Left lobe of liver (tissue), 2 donors: ENCODE measurements around the gene TSPO. TPM values are rescaled to one million over a fixed set of nuclear protein-coding genes. Genes with fewer than 3 reads are reported as not detected.
"Not testable (repeated sequence)": the region's sequence is repeated elsewhere in the genome, so short reads cannot be mapped to it uniquely, and the experiment has no call there.

Source experiments
- ATAC-seq: fragments of 200-7000 bp; cut with Tn5 transposase; one replicate; pipeline ENCODE4 v1.9.1; 2020; ENCODE audit warnings: mild to moderate bottlenecking, moderate library complexity
- DNase-seq: peaks from one replicate; pipeline ENCODE4 v3.0.0-alpha.2; 2020; ENCODE audit warnings: low spot score
- total RNA-seq: library from RNA; stranded (reverse); gene quantifications from one replicate; pipeline ENCODE4 v1.2.1, GENCODE V29; 2021
- donor health status: DM: no; HTN: no; CAD: no; lungs with moderate emphysema.
- donor health status: DM: no; HTN: yes; CAD: no.

TSPO gene
- total RNA-seq: 32.2 TPM

DNA sequence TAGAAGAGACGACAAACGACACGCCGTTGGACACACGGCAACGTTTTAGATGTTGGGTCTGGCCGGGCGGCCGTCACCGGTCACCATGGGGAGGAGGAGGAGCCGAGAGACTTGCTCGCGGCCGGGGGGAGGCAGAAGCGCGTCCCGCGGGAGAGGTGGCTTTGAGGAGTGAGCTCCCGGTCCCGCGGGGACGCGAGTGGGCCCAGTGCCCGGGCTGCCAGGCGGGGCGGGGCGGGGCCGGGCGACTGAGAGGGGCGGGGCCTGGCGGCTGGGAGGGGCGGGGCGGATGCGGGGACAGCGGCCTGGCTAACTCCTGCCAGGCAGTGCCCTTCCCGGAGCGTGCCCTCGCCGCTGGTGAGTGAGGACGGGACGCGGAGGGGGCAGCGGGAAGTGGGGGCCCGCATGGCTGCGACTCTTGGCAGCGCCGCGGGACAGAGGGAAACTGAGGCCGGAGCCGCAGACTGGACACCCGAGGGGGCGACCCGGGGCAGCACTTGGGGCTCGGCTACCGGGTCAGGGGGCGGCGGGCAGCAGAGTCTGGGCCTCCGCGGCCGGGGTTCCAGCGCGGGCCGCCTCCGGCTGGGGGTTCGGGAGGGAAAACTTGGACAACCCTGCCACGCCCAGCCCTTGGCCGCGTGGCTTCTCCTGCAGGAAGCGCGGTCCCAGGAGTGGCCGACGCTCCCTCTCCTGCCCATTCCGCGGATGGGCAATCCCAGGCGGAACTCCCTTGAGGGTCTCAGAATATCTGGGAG, at the start of gene TSPO:
TSPO (plus strand) TSS at position 309 of the 752 bp plus-strand sequence. CDS start 7,680 bp downstream, outside the sequence.
- peak; percentile 85 for DNase-seq
- ATAC-seq: peak; percentile 91

DNA sequence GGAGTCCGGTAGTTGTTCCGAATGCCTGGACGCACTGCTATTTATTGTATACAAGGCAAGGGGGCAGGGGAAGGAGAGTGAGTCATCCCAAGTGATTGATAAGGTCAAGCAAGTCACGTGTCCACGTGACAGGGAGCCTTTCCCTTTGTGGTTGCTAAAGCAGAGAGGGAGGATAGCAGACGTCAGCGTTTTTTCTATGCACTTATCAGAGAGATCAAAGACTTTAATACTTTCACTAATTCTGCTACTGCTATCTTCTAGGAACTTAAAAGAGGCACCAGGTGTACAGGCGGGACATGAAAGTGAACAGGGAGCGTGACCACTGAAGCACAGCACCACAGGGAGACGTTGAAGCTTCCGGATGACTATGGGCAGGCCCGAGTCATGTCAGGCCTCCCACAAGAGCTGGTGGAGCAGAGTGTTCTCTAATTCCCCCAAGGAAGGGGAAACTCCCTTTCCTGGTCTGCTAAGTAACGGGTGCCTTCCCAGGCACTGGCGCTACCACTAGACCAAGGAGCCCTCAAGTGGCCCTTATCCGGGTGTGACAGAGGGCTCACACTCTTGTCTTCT, 47.2 kb upstream of the TSPO start:
- DNase-seq: not testable (repeated sequence)
- peak; percentile 42 for ATAC-seq

GRCh38 chr22:43104950-43105349, 46.4 kb upstream of the TSPO start:
- DNase-seq, ATAC-seq: not testable (repeated sequence)

- no peak for DNase-seq
Observed at GRCh38 chr22:43106302-43106701, 45.1 kb upstream of the TSPO start.

DNA sequence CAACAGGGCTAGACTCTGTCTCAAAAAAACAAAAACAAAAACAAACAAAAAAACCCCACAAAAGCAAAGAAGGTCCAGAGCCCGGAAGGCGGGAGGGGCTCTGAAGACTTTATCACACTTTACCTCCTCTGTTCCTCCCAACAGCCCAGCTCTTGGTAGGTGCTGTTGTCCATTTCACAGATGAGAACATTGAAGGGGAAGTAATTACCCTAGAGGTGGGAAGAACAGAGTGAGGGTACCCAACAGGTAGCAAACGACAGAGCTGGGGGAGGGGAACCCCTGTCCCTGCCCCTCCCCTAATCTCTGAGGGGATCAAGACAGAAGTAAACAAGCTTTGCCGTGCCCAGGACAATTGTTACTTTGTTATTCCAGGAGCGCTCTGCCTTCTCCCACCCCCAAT, 41.8 kb upstream of the TSPO start:
- DNase-seq (no peak), ATAC-seq (no peak)

More at GRCh38 chr22:43106302-43106701, 45.1 kb upstream of the TSPO start:
- no peak for ATAC-seq

DNA sequence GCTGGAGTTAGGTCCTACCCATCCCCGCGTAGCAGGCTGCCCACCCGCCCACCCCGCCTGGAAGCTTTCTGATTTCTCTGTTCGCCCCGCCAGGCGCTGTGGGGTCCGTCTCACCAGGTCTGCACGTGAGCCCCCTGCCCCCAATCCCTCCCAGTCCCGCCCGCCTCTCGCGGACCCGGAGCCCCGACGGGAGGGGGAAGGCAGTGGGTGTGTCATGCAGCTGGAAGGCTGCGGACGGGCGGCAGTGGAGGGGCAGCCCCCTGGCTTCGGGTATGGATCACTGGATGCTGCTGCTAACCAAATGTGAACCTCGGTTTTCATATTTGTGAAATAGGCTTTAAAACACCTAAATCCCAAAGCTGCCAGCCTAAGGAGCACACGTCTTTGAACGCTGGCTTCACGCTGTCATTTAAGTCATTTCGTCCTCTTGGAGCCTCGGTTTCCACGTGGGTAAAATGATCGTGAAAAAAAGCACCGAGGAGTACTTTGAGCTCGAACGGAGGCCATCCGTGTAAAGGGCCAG, 41.4 kb upstream of the TSPO start:
- DNase-seq (no peak), ATAC-seq (no peak)

DNA sequence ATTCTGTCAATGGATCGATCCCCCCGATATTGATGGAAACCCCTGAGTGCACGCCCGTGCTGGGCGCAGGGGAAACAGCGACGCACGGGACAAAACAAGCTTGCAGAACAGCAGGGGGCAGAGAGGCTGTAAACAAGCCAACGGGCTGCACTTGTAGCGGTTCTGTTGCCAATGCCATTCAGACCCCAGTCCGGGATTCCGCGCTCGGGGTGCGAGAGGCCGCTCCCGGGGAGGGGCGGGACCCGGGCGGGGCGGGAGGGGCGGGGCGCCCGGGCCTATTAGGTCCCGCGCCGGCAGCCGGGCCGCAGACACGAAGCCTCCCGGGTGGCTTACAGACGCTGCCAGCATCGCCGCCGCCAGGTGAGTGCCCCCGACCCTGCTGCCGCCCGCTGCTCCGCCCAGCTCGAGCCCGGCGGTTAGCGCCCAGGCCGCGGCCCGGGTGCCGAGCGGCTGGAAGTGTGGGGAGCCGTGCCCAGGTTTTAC, 40.9 kb upstream of the TSPO start, which contains the start of gene BIK:
BIK (plus strand) TSS at position 307 of the 483 bp plus-strand sequence. CDS start 13,273 bp downstream, outside the sequence.
- ATAC-seq: peak; percentile 76

DNA sequence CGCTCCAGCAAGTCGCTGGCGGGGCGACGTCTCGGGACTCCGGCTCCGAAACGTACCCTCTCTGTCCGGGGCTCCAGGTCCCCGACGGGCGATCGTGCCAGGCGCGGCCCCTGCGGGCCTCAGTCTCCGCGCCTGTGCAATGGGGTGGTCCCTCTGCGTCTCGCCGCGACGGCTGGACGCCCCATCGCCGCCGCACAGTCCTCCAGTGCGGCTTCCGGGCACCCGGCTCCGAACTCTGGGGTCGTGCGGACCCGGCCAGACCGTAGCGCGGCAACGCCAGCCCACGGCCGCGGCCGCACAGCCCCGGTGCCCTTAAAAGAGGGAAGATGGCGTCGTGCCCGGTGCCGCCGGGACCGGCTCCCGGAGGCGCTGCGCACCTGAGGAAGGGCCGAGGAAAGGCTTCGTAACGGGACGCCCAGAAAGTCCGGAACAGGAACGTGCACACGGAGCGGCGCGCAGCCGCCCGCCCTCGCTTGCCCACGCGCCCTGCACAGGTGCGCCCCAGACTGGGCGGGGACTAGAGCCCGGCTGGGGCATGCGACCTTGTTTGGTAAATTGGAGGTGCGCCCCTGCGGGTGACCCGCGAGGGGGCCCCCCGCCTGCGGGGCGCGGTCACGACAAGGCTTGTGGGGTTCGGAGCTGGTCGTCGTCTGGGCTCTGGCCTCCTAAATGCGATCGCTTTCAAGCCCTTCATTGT, 40.3 kb upstream of the TSPO start:
- ATAC-seq: peak; percentile 56
- DNase-seq: peak; percentile 55

More for the DNA sequence above, 40.9 kb upstream of the TSPO start, which contains the start of gene BIK:
- DNase-seq: peak; percentile 54

GRCh38 chr22:43113526-43114251, 37.7 kb upstream of the TSPO start:
- DNase-seq: no peak
- ATAC-seq: no peak

GRCh38 chr22:43114958-43115357, 36.4 kb upstream of the TSPO start:
- ATAC-seq (peak; percentile 61), DNase-seq (no peak)

DNA sequence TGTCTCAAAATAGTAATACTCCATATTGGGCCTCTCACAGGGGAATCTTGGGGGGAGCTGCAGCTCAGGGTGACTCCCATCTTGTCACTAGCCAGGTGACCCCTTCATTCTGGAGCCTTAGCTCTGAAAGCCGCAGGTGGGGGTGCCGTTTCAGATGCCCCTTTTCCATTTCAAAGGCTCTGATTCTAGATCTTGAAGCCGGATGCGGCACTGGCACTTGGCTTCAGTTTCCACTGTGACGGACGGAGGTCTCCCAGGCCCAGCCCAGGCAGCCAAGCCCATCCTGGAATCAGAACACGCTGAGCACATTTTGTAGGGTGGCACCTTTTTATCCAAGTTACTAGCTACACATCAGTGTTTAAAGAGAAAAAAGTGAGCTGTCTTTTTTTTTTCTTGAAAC, 34.4 kb upstream of the TSPO start:
- DNase-seq (no peak), ATAC-seq (no peak)

DNA sequence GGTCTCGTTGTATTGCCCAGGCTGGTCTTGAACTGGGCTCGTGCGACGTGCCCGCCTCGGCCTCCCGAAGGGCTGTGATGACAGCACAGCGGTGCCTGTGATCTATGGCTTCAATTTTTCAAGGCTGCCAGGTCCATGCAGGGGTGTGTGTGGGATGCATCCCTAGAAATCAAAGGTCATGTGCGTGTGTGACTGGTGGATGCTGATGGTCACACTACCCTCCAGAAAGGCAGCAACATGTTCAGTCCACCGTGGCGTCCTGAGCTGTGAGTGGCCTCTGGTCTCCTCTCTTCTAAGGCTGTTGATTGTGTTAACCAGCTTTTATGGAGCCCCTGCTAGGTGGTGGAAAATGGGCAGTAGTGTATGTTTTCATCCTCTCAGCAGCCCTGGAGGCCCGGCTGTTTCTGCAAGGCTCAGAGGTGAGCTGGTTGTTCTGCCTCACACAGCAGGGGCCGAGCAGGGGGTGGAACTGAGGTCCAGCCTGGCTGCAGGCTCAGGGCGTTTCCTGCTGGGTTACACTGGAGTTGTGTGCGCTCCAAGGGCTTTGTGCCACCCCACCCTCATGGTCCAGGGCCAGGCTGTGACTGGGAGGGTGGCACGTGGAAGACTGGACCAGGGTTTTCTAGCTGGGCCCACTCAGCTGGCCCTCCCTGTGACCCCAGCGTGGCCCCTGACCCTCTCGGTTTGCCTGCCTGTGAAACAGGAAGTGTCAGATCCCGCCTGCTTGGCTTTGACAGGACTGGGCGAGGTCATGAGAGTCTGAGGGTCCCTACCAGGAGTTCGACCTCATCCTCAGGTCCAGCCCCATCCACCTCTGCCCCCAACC, 33.1 kb upstream of the TSPO start:
- no peak for DNase-seq
- ATAC-seq: no peak

DNA sequence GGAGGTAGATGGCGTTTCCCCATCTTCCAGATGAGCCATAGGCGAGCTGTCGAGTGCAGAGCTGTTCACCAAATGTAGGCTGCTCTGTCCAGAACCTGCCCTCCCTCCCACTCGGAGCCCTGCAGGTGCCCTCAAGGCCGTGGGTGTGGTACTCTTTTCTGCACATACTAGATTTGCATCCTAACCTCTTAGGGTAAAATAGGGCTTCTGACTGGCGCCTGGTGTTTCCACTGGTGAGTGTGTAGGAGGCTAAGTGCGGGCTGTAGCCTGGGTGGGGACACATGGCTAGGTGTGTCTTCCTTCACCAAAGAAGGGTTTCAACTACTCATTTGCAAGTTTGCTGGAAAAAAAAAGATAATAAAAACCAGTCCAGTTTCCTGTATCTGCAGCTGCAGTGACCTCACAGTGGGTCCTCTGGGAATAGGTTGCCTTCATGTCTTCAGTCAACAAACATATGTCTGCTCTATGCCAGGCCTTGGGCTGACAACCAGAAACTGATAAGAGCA, 32.4 kb upstream of the TSPO start:
- ATAC-seq (no peak), DNase-seq (no peak)

- DNase-seq (no peak), ATAC-seq (no peak)
Observed at GRCh38 chr22:43126501-43127165, 24.7 kb upstream of the TSPO start.

GRCh38 chr22:43127166-43127908, 24.0 kb upstream of the TSPO start:
- no peak for ATAC-seq
- DNase-seq: no peak

- ATAC-seq: no peak
- no peak for DNase-seq
Observed at GRCh38 chr22:43128116-43128515, 23.2 kb upstream of the TSPO start.

GRCh38 chr22:43128928-43129424, 22.4 kb upstream of the TSPO start:
- DNase-seq (no peak), ATAC-seq (no peak)
